ENCODE results near the gene HSPA12A. TPM values are rescaled to one million over a fixed set of nuclear protein-coding genes. Genes with fewer than 3 reads are reported as not detected.

The HSPA12A gene
- total RNA-seq, 4 donors from 2014 or later: 6.4 to 9.9 (median 9.5) TPM

- WGBS, 2 donors: 90 to 94% methylated on average over 5 of the region's 5 CpGs
- H3K4me3 ChIP-seq (ENCODE audit: low read depth, poor library complexity, severe bottlenecking): no peak overlapping the region
- DNase-seq (ENCODE audit: low spot score in 2 of 2): no peak
- intact Hi-C loops (cut with DNase I; ENCODE audit: low total_unique reads): no loop called here
- TF ChIP-seq CTCF (IDR thresholded peaks at IDR 0.05) (no peak), POLR2A (IDR thresholded peaks at IDR 0.05) (no peak)
These were observed 4.0 kb downstream of the HSPA12A start for GRCh38 chr10:116738339-116738738.

- TF ChIP-seq POLR2A (IDR thresholded peaks at IDR 0.05) (no peak), CTCF (IDR thresholded peaks at IDR 0.05) (no peak)
- intact Hi-C loops (cut with DNase I; ENCODE audit: low total_unique reads): no loop called here
- WGBS, 2 donors: 75 to 83% methylated on average over 16 of the region's 16 CpGs
- DNase-seq (ENCODE audit: low spot score in 2 of 2): no peak
- H3K4me3 ChIP-seq (ENCODE audit: low read depth, poor library complexity, severe bottlenecking): no peak overlapping the region
These were observed 4.6 kb downstream of the HSPA12A start for GRCh38 chr10:116737627-116738327.

GRCh38 chr10:116733566-116733965 lies 8.8 kb downstream of the HSPA12A start:
- no peak overlapping the region for H3K4me3 ChIP-seq (ENCODE audit: low read depth, poor library complexity, severe bottlenecking)
- no peak for DNase-seq (ENCODE audit: low spot score in 2 of 2)
- TF ChIP-seq CTCF (IDR thresholded peaks at IDR 0.05) (no peak), POLR2A (IDR thresholded peaks at IDR 0.05) (no peak)
- 69 to 75% methylated on average over 4 of the region's 4 CpGs for WGBS, 2 donors
- intact Hi-C loops (cut with DNase I; ENCODE audit: low total_unique reads): no loop called here

GRCh38 chr10:116732573-116732972 lies 9.8 kb downstream of the HSPA12A start:
- no peak overlapping the region for H3K4me3 ChIP-seq (ENCODE audit: low read depth, poor library complexity, severe bottlenecking)
- no peak for DNase-seq (ENCODE audit: low spot score in 2 of 2)
- intact Hi-C loops (cut with DNase I; ENCODE audit: low total_unique reads): no loop called here
- no peak for TF ChIP-seq CTCF (IDR thresholded peaks at IDR 0.05)
- TF ChIP-seq POLR2A (IDR thresholded peaks at IDR 0.05): no peak
- WGBS, 2 donors: 58 to 59% methylated on average over 8 of the region's 8 CpGs

- intact Hi-C loops (cut with DNase I; ENCODE audit: low total_unique reads): no loop called here
- WGBS, 2 donors: 84 to 88% methylated on average over 14 of the region's 14 CpGs
- TF ChIP-seq POLR2A (IDR thresholded peaks at IDR 0.05) (no peak), CTCF (IDR thresholded peaks at IDR 0.05) (no peak)
- DNase-seq (ENCODE audit: low spot score in 2 of 2): no peak
- H3K4me3 ChIP-seq (ENCODE audit: low read depth, poor library complexity, severe bottlenecking): no peak overlapping the region
These were observed 11.7 kb downstream of the HSPA12A start for GRCh38 chr10:116730464-116731260.
